Measurements from ENCODE around the gene C20orf202. TPM values are rescaled to one million over a fixed set of nuclear protein-coding genes. Genes with fewer than 3 reads are reported as not detected.

C20orf202 gene
- total RNA-seq, 6 experiments from 2014 or later: 0.19 TPM; not detected in 5

GRCh38 chr20:1224205-1224890 lies 21.1 kb downstream of the C20orf202 start:
- Histone ChIP-seq H3K9me3 (no peaks in the 10 kb centered on the region), H3K27ac (no peak overlapping the region), H3K27me3 (peaks cover 0 to 13% of the 10 kb centered on the region in 2 donors), H3K36me3 (no peaks in the 10 kb centered on the region), H3K4me3 (no peak overlapping the region), H3K4me1 (peaks cover 0 to 5% (median 0%) of the 10 kb centered on the region in 4 donors)
- WGBS (ENCODE audit: insufficient coverage, low coverage, low lambda C conversion rate, missing lambda C conversion rate): 78% methylated on average over 13 of the region's 20 CpGs
- ATAC-seq (no peak), DNase-seq (no peak)
- intact Hi-C loops (cut with DNase I): no loop called here
- TF ChIP-seq POLR2A (IDR thresholded peaks at IDR 0.05): no peak
- no peak for TF ChIP-seq CTCF (IDR thresholded peaks at IDR 0.05)

- intact Hi-C loops (cut with DNase I): no loop called here
- ATAC-seq (peak in 1 of 4 donors; percentile 47), DNase-seq (no peak)
- Histone ChIP-seq H3K4me3 (peak overlapping the region in 2 of 3 donors; percentile 31 to 39), H3K4me1 (peaks cover 0 to 5% (median 0%) of the 10 kb centered on the region in 4 donors), H3K27ac (no peak overlapping the region), H3K9me3 (no peaks in the 10 kb centered on the region), H3K36me3 (no peaks in the 10 kb centered on the region), H3K27me3 (peaks cover 0 to 13% of the 10 kb centered on the region in 2 donors)
- TF ChIP-seq CTCF (IDR thresholded peaks at IDR 0.05) (no peak), POLR2A (IDR thresholded peaks at IDR 0.05) (no peak)
- WGBS (ENCODE audit: insufficient coverage, low coverage, low lambda C conversion rate, missing lambda C conversion rate): 1% methylated on average over 10 of the region's 30 CpGs
Observed at GRCh38 chr20:1225263-1225782, 22.1 kb downstream of the C20orf202 start.

GRCh38 chr20:1225783-1226654 lies 22.8 kb downstream of the C20orf202 start, which contains the start of gene RAD21L1:
Gene RAD21L1, plus strand, starts transcription at chr20:1226044. Its CDS starts 2,410 bp downstream, at chr20:1228454.
- 2% methylated on average over 28 of the region's 88 CpGs for WGBS (ENCODE audit: insufficient coverage, low coverage, low lambda C conversion rate, missing lambda C conversion rate)
- no peaks in the 10 kb centered on the region for H3K9me3 ChIP-seq
- H3K4me3 ChIP-seq: peak within 1 kb of the TSS; percentile 50 to 60 (median 52)
- intact Hi-C loops (cut with DNase I): no loop called here
- no peak within 1 kb of the TSS for H3K27ac ChIP-seq
- peaks cover 0 to 5% (median 0%) of the 10 kb centered on the region in 4 donors for H3K4me1 ChIP-seq
- ATAC-seq (peak; percentile 96 to 98 (median 96)), DNase-seq (peak; percentile 88 to 90 (median 88))
- no peak for TF ChIP-seq POLR2A (IDR thresholded peaks at IDR 0.05)
- no peak for TF ChIP-seq CTCF (IDR thresholded peaks at IDR 0.05)
- peaks cover 0 to 13% of the 10 kb centered on the region in 2 donors for H3K27me3 ChIP-seq
- H3K36me3 ChIP-seq: no peaks in the 10 kb centered on the region

- ATAC-seq: no peak
- WGBS (ENCODE audit: insufficient coverage, low coverage, low lambda C conversion rate, missing lambda C conversion rate): 76% methylated on average over 3 of the region's 3 CpGs
Observed at GRCh38 chr20:1229541-1229940, 26.3 kb downstream of the C20orf202 start.

More at GRCh38 chr20:1229541-1229940, 26.3 kb downstream of the C20orf202 start:
- TF ChIP-seq CTCF (IDR thresholded peaks at IDR 0.05): no peak
- TF ChIP-seq POLR2A (IDR thresholded peaks at IDR 0.05): no peak
- H3K27ac ChIP-seq: no peak overlapping the region
- intact Hi-C loops (cut with DNase I): no loop called here
- no peak for DNase-seq
- no peak overlapping the region for H3K4me3 ChIP-seq
- H3K36me3 ChIP-seq: no peaks in the 10 kb centered on the region
- H3K9me3 ChIP-seq: no peaks in the 10 kb centered on the region
- H3K4me1 ChIP-seq: peaks cover 0 to 5% (median 0%) of the 10 kb centered on the region in 4 donors
- peaks cover 0 to 13% of the 10 kb centered on the region in 2 donors for H3K27me3 ChIP-seq
